ACHN (cell line): Measurements from ENCODE around the gene FAM13B.
"Not testable (repeated sequence)": the region's sequence is repeated elsewhere in the genome, so short reads cannot be mapped to it uniquely, and the experiment has no call there.

Experiments
- DNase-seq: peaks from one replicate; pipeline ENCODE4 v3.0.0-alpha.2; 2015
- in situ Hi-C: cut with HindIII; loops from 2 replicates; pipeline ENCODE4 v1.10.0; 2017; ENCODE audit warnings: low sequenced_read_pairs, low pct_ligation_motif_present, low pct_unique_long_range_greater_than_20kb

The FAM13B gene

GRCh38 chr5:137997726-137998213 lies 35.1 kb downstream of the FAM13B start:
- peak; percentile 41 for DNase-seq
- in situ Hi-C loops, result no loop called here

GRCh38 chr5:137995749-137996128 lies 37.1 kb downstream of the FAM13B start:
- DNase-seq, result no peak
- in situ Hi-C loops, result no loop called here

- DNase-seq, result no peak
- in situ Hi-C loops, result no loop called here
Observed at GRCh38 chr5:137995077-137995748, 37.7 kb downstream of the FAM13B start.

- no peak for DNase-seq
- in situ Hi-C loops, result no loop called here
Observed at GRCh38 chr5:137994556-137994955, 38.3 kb downstream of the FAM13B start.

- in situ Hi-C loops, result no loop called here
- no peak for DNase-seq
Observed at GRCh38 chr5:137989419-137989818, 43.5 kb downstream of the FAM13B start.

GRCh38 chr5:137975208-137975607 lies 57.7 kb downstream of the FAM13B start:
- in situ Hi-C loops, result no loop called here
- DNase-seq, result no peak

- in situ Hi-C loops, DNase-seq: not testable (repeated sequence)
Observed at GRCh38 chr5:137970384-137970783, 62.5 kb downstream of the FAM13B start.

GRCh38 chr5:137960819-137961218 lies 72.1 kb downstream of the FAM13B start:
- in situ Hi-C loops, result no loop called here

GRCh38 chr5:137960141-137960540 lies 72.7 kb downstream of the FAM13B start:
- DNase-seq, result no peak
- in situ Hi-C loops, result no loop called here

More at GRCh38 chr5:137960819-137961218, 72.1 kb downstream of the FAM13B start:
- DNase-seq, result no peak

GRCh38 chr5:137959488-137959887 lies 73.4 kb downstream of the FAM13B start:
- DNase-seq, result no peak
- in situ Hi-C loops, result no loop called here

GRCh38 chr5:137957948-137958347 lies 74.9 kb downstream of the FAM13B start:
- in situ Hi-C loops, result no loop called here
- DNase-seq, result no peak

- in situ Hi-C loops, result no loop called here
- DNase-seq, result peak; percentile 80
Observed at GRCh38 chr5:137954131-137954879, 78.6 kb downstream of the FAM13B start.

- no peak for DNase-seq
- in situ Hi-C loops, result no loop called here
Observed at GRCh38 chr5:137945825-137946224, 87.1 kb downstream of the FAM13B start.

GRCh38 chr5:137944280-137944679 lies 88.6 kb downstream of the FAM13B start:
- in situ Hi-C loops, DNase-seq: not testable (repeated sequence)

- in situ Hi-C loops, result no loop called here
- DNase-seq, result no peak
Observed at GRCh38 chr5:137939331-137939730, 93.5 kb downstream of the FAM13B start.

- DNase-seq, result no peak
- in situ Hi-C loops, result no loop called here
Observed at GRCh38 chr5:137938751-137939143, 94.1 kb downstream of the FAM13B start.

GRCh38 chr5:137937994-137938750 lies 94.7 kb downstream of the FAM13B start:
- in situ Hi-C loops, result no loop called here

GRCh38 chr5:137935694-137936093 lies 97.2 kb downstream of the FAM13B start:
- in situ Hi-C loops, result no loop called here
- DNase-seq, result no peak

More at GRCh38 chr5:137937994-137938750, 94.7 kb downstream of the FAM13B start:
- no peak for DNase-seq

GRCh38 chr5:137935190-137935589 lies 97.7 kb downstream of the FAM13B start:
- DNase-seq, result no peak
- in situ Hi-C loops, result no loop called here
